ENCODE measurements around the gene GATAD2A. TPM values are rescaled to one million over a fixed set of nuclear protein-coding genes. Genes with fewer than 3 reads are reported as not detected.

The GATAD2A gene
- 10 to 100 TPM; 25.3 to 65.9 (median 55.6) TPM for total RNA-seq
- 10 to 100 TPM; 18.5 to 43.4 (median 32.5) TPM for polyA plus RNA-seq
- long read RNA-seq, donor 1, partial matches to known transcripts = 5 of 6 reads
- long read RNA-seq, donor 1, other reads (novel, unspliced or antisense) = 1 of 6 reads
- long read RNA-seq, donor 2, partial matches to known transcripts = 11 of 25 reads
- long read RNA-seq, donor 2, other reads (novel, unspliced or antisense) = 14 of 25 reads

GRCh38 chr19:19404879-19405860 is at the start of gene GATAD2A:
Gene GATAD2A (plus strand): TSS chr19:19405675. CDS start chr19:19465346, 59,671 bp downstream.
- peak; percentile 91 to 94 (median 92) for ATAC-seq
- intact Hi-C loops (cut with DNase I) = loop anchor here in 1 of 2 donors (2.0 to 5.0 kb wide), 2 partner anchors 38 to 58 kb away; no protein-coding TSS in a partner anchor

GRCh38 chr19:19356500-19356899 is 49.0 kb upstream of the GATAD2A start:
- Histone ChIP-seq H3K9me3 (no peaks in the 10 kb centered on the region), H3K27me3 (ENCODE audit: insufficient read depth in 3 of 3, low read length in 2 of 3) (no peaks in the 10 kb centered on the region), H3K27ac (no peak overlapping the region), H3K4me3 (no peak overlapping the region), H3K36me3 (ENCODE audit: insufficient read depth in 1 of 2, low read depth in 1 of 2) (peaks cover 7 to 78% of the 10 kb centered on the region in 2 donors), H3K4me1 (no peaks in the 10 kb centered on the region)
- no peak for TF ChIP-seq CTCF (IDR thresholded peaks at IDR 0.05)
- 88 to 92% (median 91%) methylated on average over 9 to 11 of the region's 11 CpGs for WGBS, 3 donors
- intact Hi-C loops (cut with DNase I) = no loop called here
- ATAC-seq (no peak), DNase-seq (no peak)

More at GRCh38 chr19:19404879-19405860, at the start of gene GATAD2A:
- no peaks in the 10 kb centered on the region for H3K36me3 ChIP-seq (ENCODE audit: insufficient read depth in 1 of 2, low read depth in 1 of 2)
- 2% methylated on average over 38 to 90 of the region's 90 CpGs for WGBS, 3 donors
- TF ChIP-seq CTCF (IDR thresholded peaks at IDR 0.05) = peak; percentile 32
- DNase-seq = peak; percentile 95 to 98
- peaks cover 55% of the 10 kb centered on the region for H3K4me1 ChIP-seq
- H3K27ac ChIP-seq = peak within 1 kb of the TSS; percentile 93
- H3K9me3 ChIP-seq = no peaks in the 10 kb centered on the region
- no peaks in the 10 kb centered on the region for H3K27me3 ChIP-seq (ENCODE audit: insufficient read depth in 3 of 3, low read length in 2 of 3)
- peak within 1 kb of the TSS; percentile 96 for H3K4me3 ChIP-seq

GRCh38 chr19:19356901-19357566 is 48.4 kb upstream of the GATAD2A start:
- TF ChIP-seq CTCF (IDR thresholded peaks at IDR 0.05) = no peak
- Histone ChIP-seq H3K36me3 (ENCODE audit: insufficient read depth in 1 of 2, low read depth in 1 of 2) (peaks cover 7 to 72% of the 10 kb centered on the region in 2 donors), H3K9me3 (no peaks in the 10 kb centered on the region), H3K4me3 (no peak overlapping the region), H3K27me3 (ENCODE audit: insufficient read depth in 3 of 3, low read length in 2 of 3) (no peaks in the 10 kb centered on the region), H3K4me1 (no peaks in the 10 kb centered on the region), H3K27ac (no peak overlapping the region)
- intact Hi-C loops (cut with DNase I) = no loop called here
- DNase-seq (no peak), ATAC-seq (no peak)
- 83 to 89% (median 86%) methylated on average over 12 to 13 of the region's 13 CpGs for WGBS, 3 donors

- DNase-seq (peak; percentile 77 to 83), ATAC-seq (peak; percentile 72 to 88 (median 80))
- H3K36me3 ChIP-seq (ENCODE audit: insufficient read depth in 1 of 2, low read depth in 1 of 2) = peaks cover 3 to 31% of the 10 kb centered on the region in 2 donors
- H3K27me3 ChIP-seq (ENCODE audit: insufficient read depth in 3 of 3, low read length in 2 of 3) = no peaks in the 10 kb centered on the region
- TF ChIP-seq CTCF (IDR thresholded peaks at IDR 0.05) = peak; percentile 78
- H3K9me3 ChIP-seq = no peaks in the 10 kb centered on the region
- 6 to 9% (median 6%) methylated on average over 14 of the region's 14 CpGs for WGBS, 3 donors
- no peak overlapping the region for H3K4me3 ChIP-seq
- H3K4me1 ChIP-seq = no peaks in the 10 kb centered on the region
- intact Hi-C loops (cut with DNase I) = no loop called here
- H3K27ac ChIP-seq = no peak overlapping the region
These were observed 44.3 kb upstream of the GATAD2A start for GRCh38 chr19:19361075-19361594.

Measured in psoas muscle (tissue), 8 donors.